SHP77 (cell line): ENCODE results near the gene CHST14.
"Not testable (repeated sequence)": the region's sequence is repeated elsewhere in the genome, so short reads cannot be mapped to it uniquely, and the experiment has no call there.

Experiments
- DNase-seq, 2 experiments: peaks; one replicate each; lab custom pipeline; 2025; lab: John Stamatoyannopoulos, UW

The CHST14 gene

DNA sequence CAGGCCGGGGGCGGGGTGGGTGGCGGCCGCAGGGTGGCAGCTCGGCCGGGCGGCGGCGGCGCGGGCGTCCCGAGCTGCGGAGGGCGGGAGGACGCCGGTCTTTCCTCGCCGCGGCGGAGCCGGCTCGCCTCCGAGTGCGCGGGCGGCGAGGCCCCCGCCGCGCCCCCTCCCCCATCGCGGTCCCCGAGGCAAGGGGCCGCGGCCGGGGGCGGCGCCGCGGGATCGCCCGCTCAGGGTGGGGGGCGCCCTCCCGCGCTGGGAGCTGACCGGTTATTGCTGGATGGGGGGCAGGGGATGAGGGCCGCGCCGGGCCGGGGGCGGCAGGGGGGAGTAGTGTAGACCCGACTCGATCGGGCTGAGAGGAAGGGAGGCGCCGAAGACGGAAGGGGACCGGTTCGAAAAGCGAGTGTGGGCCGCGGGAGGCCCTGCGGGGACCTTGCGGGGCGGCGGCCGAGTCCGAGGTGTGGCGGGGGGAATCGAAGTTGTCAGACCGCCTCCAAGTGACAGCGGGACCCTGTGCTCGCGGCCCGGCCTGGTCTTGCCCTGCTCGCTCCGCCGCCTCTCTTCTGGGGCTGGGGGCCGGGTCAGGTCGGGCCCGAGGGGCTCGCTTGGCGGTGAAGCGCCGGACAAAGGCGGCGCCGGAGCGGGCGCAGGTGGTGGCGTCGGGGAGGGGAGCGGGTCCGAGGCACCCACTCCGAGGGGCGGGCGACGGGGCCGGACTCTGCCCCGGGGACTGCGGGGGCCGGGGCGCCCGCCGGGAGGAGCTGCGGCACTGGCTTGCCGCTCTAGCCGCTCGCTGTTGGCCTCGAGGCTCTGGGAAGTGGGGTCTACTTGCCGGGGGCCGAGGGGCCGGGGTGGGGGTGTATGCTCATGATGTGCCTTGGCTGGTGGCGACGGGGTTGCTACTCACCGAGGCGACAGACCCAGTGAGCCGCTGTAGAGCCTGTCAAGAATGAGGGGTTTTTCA lies 28.9 kb upstream of the CHST14 start:
- DNase-seq: no peak

DNA sequence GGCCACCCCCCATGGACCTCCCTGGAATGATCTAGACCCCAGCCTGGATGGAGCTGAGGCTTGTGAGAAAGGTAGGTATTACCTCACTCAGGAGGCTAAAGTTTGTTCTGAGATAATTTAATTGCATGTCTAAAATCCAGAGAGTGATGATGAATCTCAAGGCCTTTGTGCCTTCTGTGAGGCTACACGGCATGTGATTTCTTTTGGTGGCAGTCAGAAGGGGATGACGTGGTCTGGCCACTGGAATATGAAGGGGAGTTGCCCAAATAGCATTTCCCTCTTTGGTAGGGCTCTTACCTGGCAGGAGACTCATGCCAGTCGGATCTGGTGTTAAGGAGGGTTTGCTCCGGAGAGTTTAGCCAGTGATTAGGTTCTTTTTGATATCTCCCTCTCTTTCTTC lies 27.5 kb upstream of the CHST14 start:
- DNase-seq: no peak

DNA sequence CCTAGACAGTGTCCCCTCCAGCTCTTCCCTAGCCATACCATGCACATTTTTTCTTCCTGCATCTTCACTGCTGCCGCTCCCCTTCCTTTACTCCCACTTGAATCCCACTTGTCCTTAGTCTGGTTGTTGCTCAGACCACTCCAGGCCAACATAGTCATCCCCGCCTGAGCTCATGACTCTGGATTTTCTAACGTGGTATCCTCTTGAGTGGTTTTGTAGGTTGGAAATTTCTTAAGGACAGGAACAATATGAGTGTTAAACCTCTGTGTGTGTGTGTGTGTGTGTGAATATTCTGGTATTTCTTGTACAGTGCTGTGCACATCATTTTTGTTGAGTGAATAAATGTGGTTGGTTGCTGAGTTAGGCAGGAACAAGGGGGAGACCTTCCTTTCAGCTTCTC lies 26.9 kb upstream of the CHST14 start:
- DNase-seq: no peak

DNA sequence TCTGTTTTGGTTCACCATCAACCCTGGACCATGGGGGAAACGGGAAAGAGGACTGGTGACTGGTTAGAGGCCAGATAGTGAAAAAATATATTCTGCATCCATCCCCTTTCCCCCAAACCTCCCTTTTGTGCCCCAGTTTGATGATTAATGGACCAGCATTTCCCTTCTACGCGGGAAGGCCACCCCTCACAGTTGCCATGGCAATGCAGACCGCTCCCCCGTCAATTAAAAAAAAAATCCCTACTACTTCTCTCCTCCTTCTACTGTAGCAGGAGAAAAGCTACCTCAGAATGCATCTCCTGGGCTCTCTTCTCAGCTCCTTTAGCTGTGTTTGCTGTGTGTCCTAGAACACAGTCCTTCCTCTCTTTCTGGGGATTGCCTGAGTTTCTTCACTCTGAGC lies 26.0 kb upstream of the CHST14 start:
- DNase-seq: no peak

DNA sequence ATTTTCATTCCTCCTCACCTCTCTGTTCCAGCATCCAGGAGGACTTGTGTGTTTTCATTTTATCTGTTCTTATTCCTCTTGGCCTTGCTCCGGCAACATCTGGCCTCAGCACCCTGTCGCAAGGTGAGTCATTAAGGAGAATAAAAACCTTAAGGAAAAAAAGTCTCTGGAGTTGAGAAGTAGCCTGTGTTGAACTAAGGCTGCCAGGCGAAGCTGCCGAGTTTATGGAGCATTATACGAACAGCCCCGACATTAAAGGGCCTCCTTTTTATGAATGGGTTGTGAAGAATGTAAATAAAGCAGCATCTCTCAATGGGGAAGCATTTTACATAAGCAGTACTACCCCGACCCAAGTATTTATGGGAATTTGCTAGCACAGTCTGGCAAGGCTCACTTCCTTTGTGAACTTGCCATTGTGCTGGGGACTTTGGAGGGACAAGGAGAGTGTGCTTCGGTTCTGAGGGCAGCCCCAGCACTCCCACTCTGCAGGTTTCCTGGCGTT lies 25.3 kb upstream of the CHST14 start:
- DNase-seq: no peak

DNA sequence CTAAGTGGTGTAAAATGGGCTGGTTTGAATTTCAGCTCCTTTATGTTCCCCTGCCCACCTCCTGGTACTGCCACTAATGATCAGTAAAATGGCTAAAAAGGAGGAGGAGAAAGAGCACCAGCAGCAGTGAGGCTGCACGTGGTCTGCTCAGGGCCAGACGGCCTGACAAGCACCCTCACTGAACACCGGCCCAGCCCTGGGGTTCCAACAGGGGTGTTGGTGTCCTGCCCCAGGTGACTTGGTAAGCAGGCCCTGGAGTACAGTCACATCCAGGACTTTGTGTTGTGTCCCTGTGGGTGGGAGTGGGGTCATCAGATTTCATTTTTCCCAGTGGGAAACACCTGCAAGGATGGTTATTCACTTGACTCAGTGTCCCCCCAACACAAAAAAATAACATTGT lies 24.6 kb upstream of the CHST14 start:
- no peak for DNase-seq

DNA sequence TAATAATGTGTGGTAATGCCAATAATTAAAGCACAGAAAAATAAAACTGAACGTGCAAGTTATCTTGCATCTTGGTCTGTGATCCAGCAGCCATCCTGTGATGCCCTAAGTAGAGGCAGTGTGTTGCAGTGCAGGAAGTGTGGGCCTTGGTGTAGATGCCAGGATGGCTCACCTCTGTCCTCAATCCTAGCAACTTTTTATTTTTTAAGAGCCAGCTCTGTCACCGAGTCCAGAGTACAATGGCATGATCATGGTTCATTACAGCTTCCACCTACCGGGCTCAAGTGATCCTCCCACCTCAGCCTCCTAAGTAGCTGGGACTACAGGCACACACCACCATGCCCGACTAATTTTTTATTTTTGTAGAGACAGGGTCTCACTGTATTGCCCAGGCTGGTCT lies 22.4 kb upstream of the CHST14 start:
- no peak for DNase-seq

DNA sequence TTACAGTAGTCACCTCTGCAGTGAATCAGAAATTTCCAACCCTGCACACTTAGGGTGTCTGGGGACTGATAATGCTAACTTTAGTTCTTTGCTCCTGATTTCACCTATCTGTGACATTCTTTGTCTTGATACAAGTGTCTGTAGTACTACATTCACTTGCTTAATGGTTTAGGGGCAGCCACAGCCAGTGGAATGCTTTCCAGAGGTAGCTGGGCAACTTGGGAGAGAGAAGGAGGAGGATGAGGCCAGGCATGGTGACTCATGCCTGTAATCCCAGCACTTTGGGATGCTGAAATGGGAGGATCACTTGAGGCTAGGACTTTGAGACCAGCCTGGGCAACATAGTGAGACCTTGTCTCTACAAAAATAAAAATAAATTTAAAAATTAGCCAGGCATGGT lies 21.5 kb upstream of the CHST14 start:
- DNase-seq: no peak

DNA sequence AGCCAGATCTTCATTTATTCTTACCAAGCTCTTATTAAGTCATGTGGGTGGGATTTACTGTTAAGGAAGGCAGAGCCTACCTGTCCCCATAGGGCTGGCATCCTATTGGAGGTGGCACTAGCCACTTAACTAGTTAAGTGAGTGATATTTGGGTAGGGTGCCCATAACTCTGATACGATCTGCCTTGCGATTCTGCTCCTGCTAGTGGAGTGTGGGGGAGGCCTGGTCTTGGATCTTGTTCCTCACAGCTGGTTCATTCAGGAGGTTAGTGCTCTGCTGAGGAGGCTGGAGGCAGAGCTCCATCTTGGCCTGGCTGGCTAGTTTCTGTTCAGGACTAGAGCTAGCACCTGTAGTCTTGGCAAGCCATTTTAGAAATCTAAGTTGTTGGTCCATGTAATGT lies 20.7 kb upstream of the CHST14 start:
- no peak for DNase-seq

DNA sequence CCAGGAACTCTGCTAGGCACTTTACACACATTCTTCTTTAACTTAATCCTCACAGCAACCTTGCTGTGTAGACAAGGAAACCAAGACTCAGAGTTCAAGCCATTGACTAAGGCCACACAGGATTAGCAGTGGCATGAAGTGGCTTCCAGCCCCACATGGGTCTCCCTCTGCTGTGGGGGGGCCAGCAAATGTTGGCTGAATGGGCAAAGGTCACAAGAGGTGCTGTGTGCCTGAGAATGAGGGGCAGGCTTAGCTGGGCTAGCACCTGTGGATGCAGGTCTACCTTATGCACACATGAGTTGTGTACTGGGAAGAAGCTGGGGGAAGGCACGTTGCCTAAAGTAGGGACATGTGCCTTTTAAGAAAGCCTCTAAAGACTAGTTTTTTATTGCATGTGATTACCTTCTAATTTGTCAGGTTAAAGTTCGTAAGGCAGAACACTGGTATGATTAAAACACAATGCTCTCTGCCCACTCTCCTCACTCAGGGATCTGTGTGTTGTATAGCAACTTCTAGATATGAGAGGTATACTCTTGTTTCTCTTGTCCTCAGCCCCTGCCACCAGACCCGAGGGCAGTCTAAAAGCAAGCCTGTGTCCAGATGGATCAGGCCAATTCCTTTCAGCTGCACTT lies 19.1 kb upstream of the CHST14 start:
- DNase-seq: no peak

DNA sequence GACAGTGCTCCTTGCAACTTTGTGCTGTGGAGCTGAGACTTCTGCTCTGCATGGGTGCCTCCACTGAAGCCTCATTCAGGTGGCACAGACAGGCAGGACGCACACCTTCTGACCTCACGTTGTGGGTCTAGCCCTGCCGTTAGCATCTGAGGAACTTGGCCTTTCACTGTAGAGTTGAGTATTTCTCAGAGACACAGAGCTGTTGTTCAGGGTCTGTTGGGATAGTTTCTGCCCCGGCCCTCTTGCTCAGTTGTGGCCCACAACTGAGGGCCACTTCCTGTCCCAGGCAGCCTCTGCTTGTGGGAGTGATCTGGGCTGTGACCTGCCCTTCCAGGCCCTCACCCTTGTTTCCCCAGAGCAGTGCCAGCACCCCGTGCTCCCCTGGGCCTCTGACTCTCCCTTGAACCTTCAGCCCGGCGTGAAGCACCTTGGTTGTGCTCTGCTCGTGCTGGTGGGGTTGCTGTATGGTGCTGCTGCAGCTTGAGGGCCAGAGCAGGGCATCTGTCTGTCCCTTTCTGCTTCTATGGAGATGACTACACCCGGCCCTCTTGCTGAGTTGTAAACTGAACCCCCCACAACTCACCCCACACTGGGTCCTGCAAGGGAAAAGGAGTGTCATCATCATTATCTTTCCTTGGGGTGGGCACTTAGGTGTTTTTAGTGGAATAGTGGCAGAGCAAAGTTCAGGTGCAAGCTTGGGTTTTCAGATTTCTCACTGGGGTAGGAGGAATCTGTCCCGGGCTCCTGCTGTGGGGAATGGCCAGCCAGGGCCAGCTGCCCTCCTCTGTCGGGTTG lies 18.3 kb upstream of the CHST14 start:
- no peak for DNase-seq

DNA sequence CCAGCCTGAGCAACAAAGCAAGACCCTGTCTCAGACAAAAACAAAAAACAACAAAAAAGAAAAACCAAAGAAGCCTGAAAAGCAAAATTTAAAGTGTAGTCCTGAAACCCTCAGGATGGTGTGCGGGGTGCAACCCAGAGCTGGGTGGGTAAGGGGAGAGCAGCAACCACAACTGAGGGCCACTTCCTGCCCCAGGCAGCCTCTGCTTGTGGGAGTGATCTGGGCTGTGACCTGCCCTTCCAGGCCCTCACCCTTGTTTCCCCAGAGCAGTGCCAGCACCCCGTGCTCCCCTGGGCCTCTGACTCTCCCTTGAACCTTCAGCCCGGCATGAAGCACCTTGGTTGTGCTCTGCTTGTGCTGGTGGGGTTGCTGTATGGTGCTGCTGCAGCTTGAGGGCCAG lies 16.8 kb upstream of the CHST14 start:
- DNase-seq: not testable (repeated sequence)

DNA sequence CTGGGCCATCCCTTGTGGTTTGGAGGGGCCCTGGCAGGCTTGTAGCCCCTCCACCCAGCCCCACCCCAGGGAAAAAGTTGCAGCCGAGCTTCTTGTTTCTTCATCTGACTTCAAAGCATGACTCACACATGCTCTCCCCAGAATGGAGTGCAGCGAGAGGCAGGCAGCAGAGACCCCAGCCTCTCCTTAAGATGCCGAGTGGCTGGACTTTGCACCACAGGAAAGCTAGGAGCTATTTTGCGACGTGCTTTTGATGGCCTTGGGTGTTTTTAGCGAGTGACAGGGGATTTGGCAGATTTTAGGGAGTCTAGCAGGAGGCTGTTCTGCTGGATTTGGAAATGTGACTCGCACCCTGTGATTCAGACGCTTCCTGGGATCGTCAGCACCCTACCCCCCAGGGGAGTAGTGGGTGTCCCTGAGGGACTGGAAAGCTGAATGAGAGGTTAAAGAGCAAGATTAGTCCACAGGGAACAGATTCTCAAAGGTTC lies 15.8 kb upstream of the CHST14 start:
- DNase-seq: no peak

DNA sequence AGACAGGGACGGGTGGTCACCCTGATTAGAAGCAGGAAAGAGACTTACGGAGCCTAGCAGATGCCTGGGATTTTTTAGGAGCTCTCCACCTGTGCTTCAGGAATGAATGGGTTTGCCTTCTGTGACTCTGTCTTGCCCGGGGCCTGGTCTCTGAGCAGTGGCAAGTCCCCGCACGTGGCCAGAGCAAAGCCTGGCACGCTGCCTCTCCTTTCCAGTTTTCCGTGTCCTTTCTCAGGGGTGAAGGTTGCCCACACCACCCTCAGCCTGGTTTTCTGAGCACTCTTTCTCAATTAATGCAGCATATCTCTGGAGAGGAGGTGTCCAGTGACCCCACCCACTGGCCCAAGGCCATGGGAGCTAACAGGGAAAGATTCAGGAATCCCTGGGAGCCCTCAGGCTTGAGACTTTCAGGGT lies 14.5 kb upstream of the CHST14 start:
- DNase-seq: no peak

DNA sequence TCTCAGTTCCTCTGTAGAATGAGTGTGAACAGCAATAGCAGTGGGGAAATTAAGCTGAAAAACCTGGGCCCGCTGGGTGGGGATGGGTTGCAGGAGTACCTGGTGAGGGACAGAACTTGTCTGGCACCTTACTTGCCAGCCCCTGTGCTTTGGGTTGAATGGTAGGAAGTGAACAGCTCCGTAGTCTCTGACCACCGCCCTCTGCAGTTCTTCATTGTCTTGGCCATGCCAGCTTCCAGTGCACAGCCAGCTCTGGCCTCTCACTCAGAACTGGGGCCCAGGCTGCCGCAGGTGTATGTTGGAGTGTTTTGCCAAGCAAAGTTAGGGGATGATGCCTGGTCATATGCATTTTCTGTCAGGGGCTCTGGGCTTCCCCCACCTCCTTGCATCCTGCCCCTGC lies 14.0 kb upstream of the CHST14 start:
- DNase-seq: no peak

DNA sequence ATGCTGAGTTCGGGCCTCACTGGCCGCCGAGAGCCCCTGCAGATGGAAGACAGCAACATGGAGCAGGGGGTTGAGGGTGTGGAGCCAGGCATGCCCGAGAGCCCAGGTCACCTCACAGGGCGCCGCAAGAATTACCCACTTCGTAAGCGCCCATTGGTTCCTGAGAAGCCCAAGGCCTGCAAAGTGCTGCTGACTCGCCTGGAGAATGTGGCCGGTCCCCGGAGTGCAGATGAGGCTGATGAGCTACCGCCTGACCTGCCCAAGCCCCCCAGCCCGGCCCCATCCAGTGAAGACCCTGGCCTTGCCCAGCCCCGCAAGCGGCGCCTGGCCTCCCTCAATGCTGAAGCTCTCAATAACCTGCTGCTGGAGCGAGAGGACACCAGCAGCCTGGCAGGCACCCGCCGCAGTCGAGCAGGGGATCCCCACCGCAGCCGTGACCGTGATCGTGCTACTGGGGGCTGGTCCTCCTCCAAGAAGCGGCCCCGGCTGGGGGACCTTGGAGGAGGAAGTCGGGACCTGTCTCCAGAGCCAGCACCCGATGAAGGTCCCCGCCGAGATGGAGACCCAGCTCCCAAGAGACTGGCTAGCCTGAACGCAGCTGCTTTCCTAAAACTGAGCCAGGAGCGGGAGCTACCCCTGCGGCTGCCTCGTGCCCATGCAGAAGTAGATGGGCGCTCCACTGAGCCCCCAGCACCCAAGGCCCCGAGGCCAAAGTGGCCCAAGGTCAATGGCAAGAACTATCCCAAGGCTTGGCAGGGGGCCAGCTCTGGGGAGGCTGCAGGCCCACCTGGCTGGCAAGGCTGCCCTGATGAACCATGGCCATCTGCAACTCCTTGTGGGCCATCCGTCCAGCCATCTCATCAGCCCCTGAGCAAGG lies 12.1 kb upstream of the CHST14 start:
- DNase-seq: no peak

DNA sequence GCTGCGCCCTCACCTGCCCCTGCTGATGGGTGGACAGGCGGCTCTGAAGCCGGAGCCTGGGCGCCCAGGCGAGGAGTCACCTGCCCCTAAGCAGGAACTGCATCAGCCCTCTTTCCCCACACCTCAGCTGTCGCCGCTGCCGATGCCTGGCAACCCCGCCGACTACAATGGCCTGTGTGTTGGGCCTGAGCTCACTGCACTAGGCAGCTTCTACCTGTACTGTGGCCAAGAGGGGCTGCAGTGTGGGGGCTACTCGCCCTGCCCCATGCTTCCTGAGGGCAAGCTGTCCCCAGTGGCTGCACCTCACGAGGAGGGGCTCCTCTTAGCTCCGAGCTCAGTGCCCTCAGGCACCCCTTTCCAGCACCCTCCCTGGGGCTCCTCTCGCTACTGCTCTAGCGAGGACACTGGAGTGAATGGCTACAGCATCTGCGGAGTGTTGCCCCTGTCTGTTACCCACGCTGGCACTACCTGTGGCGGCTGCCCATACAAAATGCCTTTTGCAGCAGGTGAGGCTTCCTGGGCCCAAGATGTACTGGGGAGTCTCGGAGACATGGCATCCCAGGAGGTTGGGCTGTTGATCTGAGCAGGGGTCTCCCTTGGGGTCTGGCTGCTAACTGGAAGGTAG lies 11.3 kb upstream of the CHST14 start:
- DNase-seq: no peak

DNA sequence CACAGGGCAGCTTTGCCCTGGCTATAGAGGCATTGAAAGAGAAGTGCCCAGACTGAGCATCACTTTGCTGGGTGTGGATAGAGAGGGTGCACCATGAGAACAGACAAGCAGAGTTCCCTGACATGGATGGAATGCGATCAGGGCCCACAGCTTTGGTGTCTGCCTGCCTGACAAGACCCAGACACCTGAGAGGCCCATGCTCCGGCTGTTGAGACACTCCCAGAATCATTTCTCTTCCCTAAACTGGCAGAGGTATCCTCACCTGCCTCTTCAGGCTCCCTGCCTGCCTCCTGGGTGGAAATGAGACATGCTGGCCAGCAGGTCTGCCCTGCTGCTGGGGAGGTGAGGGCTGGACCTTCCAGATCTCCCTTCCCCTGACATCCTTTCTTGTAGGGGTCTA lies 10.4 kb upstream of the CHST14 start:
- DNase-seq: no peak

DNA sequence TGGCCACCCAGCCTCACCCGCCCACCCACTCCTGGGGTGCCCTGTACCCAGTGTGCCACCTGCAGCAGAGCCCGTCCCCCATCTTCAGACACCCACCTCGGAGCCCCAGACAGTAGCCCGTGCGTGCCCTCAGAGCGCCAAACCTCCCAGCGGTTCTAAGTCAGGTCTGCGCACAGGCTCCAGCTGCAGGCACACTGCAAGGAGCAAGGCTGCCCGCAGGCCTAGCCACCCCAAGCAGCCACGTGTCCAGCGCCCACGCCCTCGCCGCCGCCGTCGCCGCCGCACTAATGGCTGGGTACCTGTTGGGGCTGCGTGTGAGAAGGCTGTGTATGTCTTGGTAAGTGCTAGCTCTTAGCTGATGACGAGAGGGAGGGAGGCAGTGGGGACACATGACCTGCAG lies 8.8 kb upstream of the CHST14 start:
- DNase-seq: no peak

DNA sequence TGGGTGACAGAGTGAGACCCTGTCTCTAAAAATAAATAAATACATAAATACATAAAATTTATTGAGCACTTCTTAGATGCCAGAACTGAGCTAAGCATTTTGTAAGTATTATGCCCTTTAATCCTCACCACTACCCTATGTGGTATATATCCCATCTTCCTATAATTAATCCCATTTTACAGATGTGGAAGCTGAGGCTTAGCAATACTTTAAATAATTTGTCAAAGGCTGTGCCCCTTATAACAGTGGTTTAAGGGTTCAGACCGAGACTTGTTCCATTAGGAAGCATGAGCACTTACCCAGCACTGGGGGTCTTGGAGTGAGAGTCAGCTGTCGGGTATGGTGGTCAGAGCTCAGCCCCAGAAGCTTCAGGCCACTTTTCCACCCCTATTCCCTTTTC lies 7.5 kb upstream of the CHST14 start:
- no peak for DNase-seq
